ENCODE measurements around the gene DNAH10. TPM values are rescaled to one million over a fixed set of nuclear protein-coding genes. Genes with fewer than 3 reads are reported as not detected.

DNAH10 gene
- total RNA-seq, 4 donors from 2014 or later: 0.18 to 0.65 TPM; not detected in 2

- ATAC-seq (no peak), DNase-seq (no peak)
- in situ Hi-C loops (cut with MboI; ENCODE audit: low sequenced_read_pairs in 4 of 4) (no loop called here), intact Hi-C loops (cut with DNase I; ENCODE audit: low total_unique reads) (no loop called here)
- no peak for TF ChIP-seq POLR2A (IDR thresholded peaks at IDR 0.05)
- TF ChIP-seq, protein P1, sequence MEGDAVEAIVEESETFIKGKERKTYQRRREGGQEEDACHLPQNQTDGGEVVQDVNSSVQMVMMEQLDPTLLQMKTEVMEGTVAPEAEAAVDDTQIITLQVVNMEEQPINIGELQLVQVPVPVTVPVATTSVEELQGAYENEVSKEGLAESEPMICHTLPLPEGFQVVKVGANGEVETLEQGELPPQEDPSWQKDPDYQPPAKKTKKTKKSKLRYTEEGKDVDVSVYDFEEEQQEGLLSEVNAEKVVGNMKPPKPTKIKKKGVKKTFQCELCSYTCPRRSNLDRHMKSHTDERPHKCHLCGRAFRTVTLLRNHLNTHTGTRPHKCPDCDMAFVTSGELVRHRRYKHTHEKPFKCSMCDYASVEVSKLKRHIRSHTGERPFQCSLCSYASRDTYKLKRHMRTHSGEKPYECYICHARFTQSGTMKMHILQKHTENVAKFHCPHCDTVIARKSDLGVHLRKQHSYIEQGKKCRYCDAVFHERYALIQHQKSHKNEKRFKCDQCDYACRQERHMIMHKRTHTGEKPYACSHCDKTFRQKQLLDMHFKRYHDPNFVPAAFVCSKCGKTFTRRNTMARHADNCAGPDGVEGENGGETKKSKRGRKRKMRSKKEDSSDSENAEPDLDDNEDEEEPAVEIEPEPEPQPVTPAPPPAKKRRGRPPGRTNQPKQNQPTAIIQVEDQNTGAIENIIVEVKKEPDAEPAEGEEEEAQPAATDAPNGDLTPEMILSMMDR (IDR thresholded peaks at IDR 0.05 in 4 of 5, conservative IDR thresholded peaks at IDR 0.05 in 1 of 5): no peak
- peaks cover 0 to 3% (median 0%) of the 10 kb centered on the region in 3 donors for H3K27me3 ChIP-seq
- no peaks in the 10 kb centered on the region for H3K9me3 ChIP-seq
- no peaks in the 10 kb centered on the region for H3K4me1 ChIP-seq
- no peak overlapping the region for H3K4me3 ChIP-seq
- H3K36me3 ChIP-seq: no peaks in the 10 kb centered on the region
- H3K27ac ChIP-seq: no peak overlapping the region
Measured at GRCh38 chr12:123923927-123924326, 161.8 kb downstream of the DNAH10 start.

- Histone ChIP-seq H3K4me3 (no peak overlapping the region), H3K27ac (no peak overlapping the region), H3K9me3 (no peaks in the 10 kb centered on the region), H3K36me3 (no peaks in the 10 kb centered on the region), H3K4me1 (no peaks in the 10 kb centered on the region), H3K27me3 (peaks cover 0 to 3% (median 0%) of the 10 kb centered on the region in 3 donors)
- intact Hi-C loops (cut with DNase I; ENCODE audit: low total_unique reads): no loop called here
- in situ Hi-C loops (cut with MboI; ENCODE audit: low sequenced_read_pairs in 4 of 4): no loop called here
- no peak for DNase-seq
- ATAC-seq: no peak
- TF ChIP-seq POLR2A (IDR thresholded peaks at IDR 0.05): no peak
- TF ChIP-seq, protein P1 (IDR thresholded peaks at IDR 0.05 in 4 of 5, conservative IDR thresholded peaks at IDR 0.05 in 1 of 5): no peak
Measured at GRCh38 chr12:123924539-123924938, 162.4 kb downstream of the DNAH10 start.

- no peak overlapping the region for H3K4me3 ChIP-seq
- peaks cover 0 to 3% (median 0%) of the 10 kb centered on the region in 3 donors for H3K27me3 ChIP-seq
- in situ Hi-C loops (cut with MboI; ENCODE audit: low sequenced_read_pairs in 4 of 4): no loop called here
- DNase-seq (no peak), ATAC-seq (no peak)
- TF ChIP-seq POLR2A (IDR thresholded peaks at IDR 0.05): no peak
- TF ChIP-seq, protein P1 (IDR thresholded peaks at IDR 0.05 in 4 of 5, conservative IDR thresholded peaks at IDR 0.05 in 1 of 5): no peak
- H3K27ac ChIP-seq: no peak overlapping the region
- no peaks in the 10 kb centered on the region for H3K36me3 ChIP-seq
- H3K4me1 ChIP-seq: no peaks in the 10 kb centered on the region
- intact Hi-C loops (cut with DNase I; ENCODE audit: low total_unique reads): no loop called here
- no peaks in the 10 kb centered on the region for H3K9me3 ChIP-seq
Measured at GRCh38 chr12:123928274-123928865, 166.3 kb downstream of the DNAH10 start.

GRCh38 chr12:123928897-123929296, 166.8 kb downstream of the DNAH10 start:
- no peak for ATAC-seq
- intact Hi-C loops (cut with DNase I; ENCODE audit: low total_unique reads): no loop called here
- TF ChIP-seq POLR2A (IDR thresholded peaks at IDR 0.05): no peak
- TF ChIP-seq, protein P1 (IDR thresholded peaks at IDR 0.05 in 4 of 5, conservative IDR thresholded peaks at IDR 0.05 in 1 of 5): no peak
- Histone ChIP-seq H3K27ac (no peak overlapping the region), H3K36me3 (no peaks in the 10 kb centered on the region), H3K9me3 (no peaks in the 10 kb centered on the region), H3K4me3 (no peak overlapping the region), H3K4me1 (no peaks in the 10 kb centered on the region), H3K27me3 (peaks cover 0 to 3% (median 0%) of the 10 kb centered on the region in 3 donors)
- in situ Hi-C loops (cut with MboI; ENCODE audit: low sequenced_read_pairs in 4 of 4): no loop called here
- DNase-seq: no peak
